Measurements from ENCODE around the gene RABGAP1. TPM values are rescaled to one million over a fixed set of nuclear protein-coding genes. Genes with fewer than 3 reads are reported as not detected.
A peak's percentile ranks its signal among the peaks of the same experiment; 100 is the strongest.

The RABGAP1 gene
- total RNA-seq, 1 donor from 2014 or later: 44.7 TPM

DNA sequence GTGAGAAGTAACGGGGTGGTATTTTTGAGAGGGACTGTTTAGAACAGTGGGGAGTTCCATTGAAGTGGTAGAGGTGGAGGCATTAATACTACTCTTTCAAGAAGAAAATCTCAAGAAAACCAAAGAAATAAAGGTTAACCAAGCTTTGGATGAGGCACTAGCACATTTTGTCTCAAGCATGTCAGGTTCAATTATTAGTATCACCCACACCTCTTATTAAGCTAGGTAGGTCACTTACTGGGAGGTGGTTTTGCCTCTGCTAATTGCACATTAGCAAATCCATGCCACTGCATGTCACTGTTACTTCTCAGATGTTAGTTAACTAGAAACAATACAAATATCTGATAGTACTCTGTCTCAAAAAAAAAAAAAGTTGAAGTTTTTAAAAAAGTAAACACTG lies 10.2 kb downstream of the RABGAP1 start:
- H3K27ac Mint-ChIP-seq (ENCODE audit: unreplicated experiment): no peak overlapping the region
- no peak overlapping the region for H3K4me3 ChIP-seq (ENCODE audit: insufficient read depth, low read depth, low read length)
- no peaks in the 10 kb centered on the region for H3K36me3 ChIP-seq (ENCODE audit: insufficient read depth, low read length)
- no peak overlapping the region for H3K9ac ChIP-seq (ENCODE audit: low read length)
- FAIRE-seq (no peak), DNase-seq (ENCODE audit: low read depth) (no peak)
- H2AFZ ChIP-seq (ENCODE audit: low read depth, low read length): no peak overlapping the region
- peaks cover 86% of the 10 kb centered on the region for H3K79me2 ChIP-seq (ENCODE audit: insufficient read depth, low read length)
- no peaks in the 10 kb centered on the region for H3K9me3 ChIP-seq (ENCODE audit: insufficient read depth, low read depth, low read length)
- H4K20me1 ChIP-seq (ENCODE audit: insufficient read depth, low read length): peaks cover 66% of the 10 kb centered on the region
- no peaks in the 10 kb centered on the region for H3K27me3 Mint-ChIP-seq (ENCODE audit: low read depth, unreplicated experiment)
- H3K36me3 Mint-ChIP-seq (ENCODE audit: low read depth, unreplicated experiment): no peaks in the 10 kb centered on the region
- no peak overlapping the region for H3K4me2 ChIP-seq (ENCODE audit: low read length)
- H3K4me3 Mint-ChIP-seq (ENCODE audit: unreplicated experiment): no peak overlapping the region
- no peaks in the 10 kb centered on the region for H3K9me3 Mint-ChIP-seq (ENCODE audit: unreplicated experiment)
- no peak overlapping the region for H3K27ac ChIP-seq (ENCODE audit: low read depth, low read length)
- H3K27me3 ChIP-seq (ENCODE audit: insufficient read depth, low read length): no peaks in the 10 kb centered on the region
- peaks cover 12% of the 10 kb centered on the region for H3K4me1 ChIP-seq (ENCODE audit: insufficient read depth, low read length)
- H3K4me1 Mint-ChIP-seq (ENCODE audit: low read depth, unreplicated experiment): peaks cover 13% of the 10 kb centered on the region
- TF ChIP-seq, protein P1, sequence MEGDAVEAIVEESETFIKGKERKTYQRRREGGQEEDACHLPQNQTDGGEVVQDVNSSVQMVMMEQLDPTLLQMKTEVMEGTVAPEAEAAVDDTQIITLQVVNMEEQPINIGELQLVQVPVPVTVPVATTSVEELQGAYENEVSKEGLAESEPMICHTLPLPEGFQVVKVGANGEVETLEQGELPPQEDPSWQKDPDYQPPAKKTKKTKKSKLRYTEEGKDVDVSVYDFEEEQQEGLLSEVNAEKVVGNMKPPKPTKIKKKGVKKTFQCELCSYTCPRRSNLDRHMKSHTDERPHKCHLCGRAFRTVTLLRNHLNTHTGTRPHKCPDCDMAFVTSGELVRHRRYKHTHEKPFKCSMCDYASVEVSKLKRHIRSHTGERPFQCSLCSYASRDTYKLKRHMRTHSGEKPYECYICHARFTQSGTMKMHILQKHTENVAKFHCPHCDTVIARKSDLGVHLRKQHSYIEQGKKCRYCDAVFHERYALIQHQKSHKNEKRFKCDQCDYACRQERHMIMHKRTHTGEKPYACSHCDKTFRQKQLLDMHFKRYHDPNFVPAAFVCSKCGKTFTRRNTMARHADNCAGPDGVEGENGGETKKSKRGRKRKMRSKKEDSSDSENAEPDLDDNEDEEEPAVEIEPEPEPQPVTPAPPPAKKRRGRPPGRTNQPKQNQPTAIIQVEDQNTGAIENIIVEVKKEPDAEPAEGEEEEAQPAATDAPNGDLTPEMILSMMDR (IDR thresholded peaks at IDR 0.05; ENCODE audit: insufficient read depth, low read depth, low read length): no peak
- no peak for TF ChIP-seq EZH2 (IDR thresholded peaks at IDR 0.05; ENCODE audit: insufficient read depth, low read length)

- peaks cover 61% of the 10 kb centered on the region for H3K79me2 ChIP-seq (ENCODE audit: insufficient read depth, low read length)
- H3K4me2 ChIP-seq (ENCODE audit: low read length): peak overlapping the region; percentile 44
- peak overlapping the region; percentile 25 for H3K27ac ChIP-seq (ENCODE audit: low read depth, low read length)
- no peaks in the 10 kb centered on the region for H3K36me3 ChIP-seq (ENCODE audit: insufficient read depth, low read length)
- H3K9me3 ChIP-seq (ENCODE audit: insufficient read depth, low read depth, low read length): no peaks in the 10 kb centered on the region
- peaks cover 48% of the 10 kb centered on the region for H4K20me1 ChIP-seq (ENCODE audit: insufficient read depth, low read length)
- Mint-ChIP-seq H3K4me3 (ENCODE audit: unreplicated experiment) (no peak overlapping the region), H3K27ac (ENCODE audit: unreplicated experiment) (no peak overlapping the region), H3K9me3 (ENCODE audit: unreplicated experiment) (no peaks in the 10 kb centered on the region), H3K27me3 (ENCODE audit: low read depth, unreplicated experiment) (no peaks in the 10 kb centered on the region), H3K36me3 (ENCODE audit: low read depth, unreplicated experiment) (peaks cover 2% of the 10 kb centered on the region), H3K4me1 (ENCODE audit: low read depth, unreplicated experiment) (peaks cover 12% of the 10 kb centered on the region)
- DNase-seq (ENCODE audit: low read depth) (peak; percentile 71), FAIRE-seq (no peak)
- no peak overlapping the region for H3K4me3 ChIP-seq (ENCODE audit: insufficient read depth, low read depth, low read length)
- no peak overlapping the region for H2AFZ ChIP-seq (ENCODE audit: low read depth, low read length)
- no peak overlapping the region for H3K9ac ChIP-seq (ENCODE audit: low read length)
- H3K27me3 ChIP-seq (ENCODE audit: insufficient read depth, low read length): no peaks in the 10 kb centered on the region
- peaks cover 12% of the 10 kb centered on the region for H3K4me1 ChIP-seq (ENCODE audit: insufficient read depth, low read length)
- no peak for TF ChIP-seq EZH2 (IDR thresholded peaks at IDR 0.05; ENCODE audit: insufficient read depth, low read length)
- TF ChIP-seq, protein P1 (IDR thresholded peaks at IDR 0.05; ENCODE audit: insufficient read depth, low read depth, low read length): no peak
These were observed 13.5 kb downstream of the RABGAP1 start for GRCh38 chr9:122954253-122954691.

GRCh38 chr9:122955961-122956360 lies 15.1 kb downstream of the RABGAP1 start:
- Histone ChIP-seq H3K4me2 (ENCODE audit: low read length) (no peak overlapping the region), H2AFZ (ENCODE audit: low read depth, low read length) (no peak overlapping the region), H3K36me3 (ENCODE audit: insufficient read depth, low read length) (no peaks in the 10 kb centered on the region), H4K20me1 (ENCODE audit: insufficient read depth, low read length) (peaks cover 34% of the 10 kb centered on the region), H3K27me3 (ENCODE audit: insufficient read depth, low read length) (no peaks in the 10 kb centered on the region), H3K79me2 (ENCODE audit: insufficient read depth, low read length) (peaks cover 46% of the 10 kb centered on the region), H3K4me3 (ENCODE audit: insufficient read depth, low read depth, low read length) (no peak overlapping the region), H3K9ac (ENCODE audit: low read length) (no peak overlapping the region), H3K4me1 (ENCODE audit: insufficient read depth, low read length) (peaks cover 15% of the 10 kb centered on the region), H3K27ac (ENCODE audit: low read depth, low read length) (no peak overlapping the region), H3K9me3 (ENCODE audit: insufficient read depth, low read depth, low read length) (no peaks in the 10 kb centered on the region)
- no peak for FAIRE-seq
- H3K4me1 Mint-ChIP-seq (ENCODE audit: low read depth, unreplicated experiment): peaks cover 10% of the 10 kb centered on the region
- peaks cover 9% of the 10 kb centered on the region for H3K36me3 Mint-ChIP-seq (ENCODE audit: low read depth, unreplicated experiment)
- no peak overlapping the region for H3K27ac Mint-ChIP-seq (ENCODE audit: unreplicated experiment)
- no peak for DNase-seq (ENCODE audit: low read depth)
- no peak overlapping the region for H3K4me3 Mint-ChIP-seq (ENCODE audit: unreplicated experiment)
- no peaks in the 10 kb centered on the region for H3K9me3 Mint-ChIP-seq (ENCODE audit: unreplicated experiment)
- no peaks in the 10 kb centered on the region for H3K27me3 Mint-ChIP-seq (ENCODE audit: low read depth, unreplicated experiment)
- TF ChIP-seq EZH2 (IDR thresholded peaks at IDR 0.05; ENCODE audit: insufficient read depth, low read length): no peak
- TF ChIP-seq, protein P1 (IDR thresholded peaks at IDR 0.05; ENCODE audit: insufficient read depth, low read depth, low read length): no peak

Data from astrocyte (in vitro differentiated cells and primary cell).